ENCODE results near the gene TAF11L11.
"Not testable (repeated sequence)": the region's sequence is repeated elsewhere in the genome, so short reads cannot be mapped to it uniquely, and the experiment has no call there.

Gene TAF11L11

DNA sequence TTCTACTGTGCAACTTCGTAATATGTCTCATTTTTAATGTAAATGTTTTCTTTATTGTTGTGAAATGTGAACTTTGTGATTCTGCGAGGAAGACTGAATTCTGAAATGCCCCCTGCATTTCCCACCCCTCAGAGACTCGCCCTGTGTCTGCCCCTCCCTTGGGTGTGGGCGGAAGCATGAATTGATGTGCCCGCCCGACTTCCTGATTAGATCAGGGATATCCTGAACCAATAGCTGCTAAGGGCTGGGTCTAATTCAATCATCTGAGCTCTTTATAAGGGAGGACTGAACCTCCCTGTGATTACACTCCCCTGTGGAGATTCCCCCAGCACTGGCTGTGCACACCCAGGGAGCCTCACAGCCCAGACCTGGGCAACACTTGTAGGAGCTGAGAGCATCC lies at the start of gene TAF11L11:
TAF11L11 (plus strand) TSS at position 304 of the 400 bp plus-strand sequence.
- DNase-seq = not testable (repeated sequence)

- DNase-seq = not testable (repeated sequence)
Observed at GRCh38 chr5:17585658-17586057, 18.3 kb upstream of the TAF11L11 start, which contains the start of gene TAF11L7. Gene TAF11L7, minus strand, starts transcription at chr5:17585758.

DNA sequence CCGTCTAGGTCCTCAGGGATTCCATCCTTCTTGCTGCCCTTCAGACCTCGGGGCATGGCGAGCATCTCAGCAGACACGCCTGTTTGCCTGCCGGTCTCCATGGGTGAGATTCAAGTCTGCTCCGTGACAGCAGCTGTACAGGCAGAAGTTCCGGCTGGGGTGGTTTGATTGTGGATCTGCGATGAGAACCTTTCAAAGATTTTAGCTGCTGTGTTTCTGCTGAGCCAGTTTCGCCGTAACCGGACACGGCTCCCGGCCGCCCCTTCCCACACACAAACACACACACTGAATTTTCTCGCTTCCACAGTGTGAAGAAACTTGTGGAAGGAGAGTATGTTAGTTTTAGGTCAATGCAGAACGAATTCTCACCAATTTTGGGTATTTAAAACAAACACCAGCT lies 13.1 kb upstream of the TAF11L11 start, which contains the start of gene TAF11L8:
TAF11L8 (minus strand) TSS at position 101 of the 400 bp plus-strand sequence.
- DNase-seq = not testable (repeated sequence)

DNA sequence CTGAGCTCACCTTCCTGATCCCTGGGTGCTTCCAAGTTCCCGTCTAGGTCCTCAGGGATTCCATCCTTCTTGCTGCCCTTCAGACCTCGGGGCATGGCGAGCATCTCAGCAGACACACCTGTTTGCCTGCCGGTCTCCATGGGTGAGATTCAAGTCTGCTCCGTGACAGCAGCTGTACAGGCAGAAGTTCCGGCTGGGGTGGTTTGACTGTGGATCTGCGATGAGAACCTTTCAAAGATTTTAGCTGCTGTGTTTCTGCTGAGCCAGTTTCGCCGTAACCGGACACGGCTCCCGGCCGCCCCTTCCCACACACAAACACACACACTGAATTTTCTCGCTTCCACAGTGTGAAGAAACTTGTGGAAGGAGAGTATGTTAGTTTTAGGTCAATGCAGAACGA lies 9.7 kb upstream of the TAF11L11 start, which contains the start of gene TAF11L9:
TAF11L9 (minus strand) TSS at position 140 of the 400 bp plus-strand sequence.
- not testable (repeated sequence) for DNase-seq

GRCh38 chr5:17597728-17598127 lies 6.3 kb upstream of the TAF11L11 start, which contains the start of gene TAF11L10:
Gene TAF11L10, minus strand, starts transcription at chr5:17597828.
- DNase-seq = not testable (repeated sequence)

DNA sequence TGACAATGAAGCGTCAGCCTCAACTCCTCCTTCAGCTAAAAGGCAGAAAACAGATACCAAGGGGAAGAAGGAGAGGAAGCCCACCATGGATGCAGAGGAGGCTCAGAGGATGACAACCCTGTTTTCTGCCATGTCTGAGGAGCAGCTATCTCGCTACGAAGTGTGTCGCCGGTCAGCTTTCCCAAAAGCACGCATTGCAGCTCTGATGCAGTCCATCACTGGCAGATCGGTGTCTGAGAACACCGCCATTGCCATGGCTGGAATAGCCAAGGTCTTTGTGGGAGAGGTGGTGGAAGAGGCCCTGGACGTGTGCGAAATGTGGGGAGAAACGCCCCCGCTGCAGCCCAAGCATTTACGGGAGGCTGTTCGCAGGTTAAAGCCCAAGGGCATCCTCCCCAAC lies 968 bp downstream of the TAF11L11 start:
- no peak for DNase-seq

GRCh38 chr5:17607461-17607860 lies 3.5 kb downstream of the TAF11L11 start:
- not testable (repeated sequence) for DNase-seq

DNA sequence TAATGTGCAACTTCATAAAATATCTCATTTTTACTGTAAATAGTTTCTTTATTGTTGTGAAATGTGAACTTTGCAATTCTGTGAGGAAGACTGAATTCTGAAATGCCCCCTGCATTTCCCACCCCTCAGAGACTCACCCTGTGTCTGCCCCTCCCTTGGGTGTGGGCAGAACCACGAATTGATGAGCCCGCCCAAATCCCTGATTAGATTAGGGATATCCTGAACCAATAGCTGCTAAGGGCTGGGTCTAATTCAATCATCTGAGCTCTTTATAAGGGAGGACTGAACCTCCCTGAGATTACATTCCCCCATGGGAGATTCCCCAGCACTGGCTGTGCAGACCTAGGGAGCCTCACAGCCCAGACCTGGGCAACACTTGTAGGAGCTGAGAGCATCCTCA lies 6.1 kb downstream of the TAF11L11 start, which contains the start of gene TAF11L12:
TAF11L12 (plus strand) TSS at position 301 of the 400 bp plus-strand sequence.
- not testable (repeated sequence) for DNase-seq

GRCh38 chr5:17614872-17615605 lies 11.1 kb downstream of the TAF11L11 start:
- no peak for DNase-seq

DNA sequence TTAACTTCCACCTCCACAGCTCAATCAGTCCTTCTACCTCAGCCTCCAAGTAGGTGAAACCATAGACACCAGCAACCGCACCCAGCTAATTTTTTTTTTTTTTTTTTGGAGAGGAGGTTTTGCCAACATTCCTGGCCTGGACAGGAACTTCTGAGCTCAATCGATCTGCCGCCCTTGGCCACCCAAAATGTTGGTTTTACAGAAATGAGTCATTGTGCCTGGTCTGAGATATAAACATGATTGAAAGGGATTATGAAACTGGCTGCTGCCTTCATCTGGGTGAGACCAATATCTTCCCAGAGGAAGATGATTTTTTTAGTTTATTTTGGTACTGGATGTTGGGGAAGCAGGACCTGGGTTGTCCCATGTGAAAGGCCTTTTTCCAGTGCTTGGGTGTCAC lies 15.4 kb downstream of the TAF11L11 start:
- no peak for DNase-seq

- DNase-seq = no peak
Observed at GRCh38 chr5:17620627-17621026, 16.6 kb downstream of the TAF11L11 start.

DNA sequence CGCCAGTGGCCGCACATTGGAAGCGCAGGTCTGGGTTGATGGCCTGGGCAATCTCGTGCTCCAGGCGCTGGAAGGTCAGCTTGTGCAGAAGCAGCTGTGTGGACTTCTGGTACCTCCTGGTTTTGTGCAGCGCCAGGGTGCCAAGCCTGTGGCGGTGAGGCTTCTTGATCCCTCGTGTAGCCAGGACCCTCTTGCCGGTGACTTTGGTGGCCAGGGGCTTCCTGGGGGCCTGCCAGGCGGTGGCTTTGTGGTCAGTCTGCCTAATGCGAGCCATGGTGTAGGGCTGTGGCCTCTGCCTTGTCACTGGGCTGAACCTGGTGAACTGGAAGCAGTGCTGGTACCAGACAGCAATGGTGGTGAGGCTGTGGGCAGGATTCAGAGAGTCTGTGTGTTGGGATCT lies 21.7 kb downstream of the TAF11L11 start:
- no peak for DNase-seq

DNA sequence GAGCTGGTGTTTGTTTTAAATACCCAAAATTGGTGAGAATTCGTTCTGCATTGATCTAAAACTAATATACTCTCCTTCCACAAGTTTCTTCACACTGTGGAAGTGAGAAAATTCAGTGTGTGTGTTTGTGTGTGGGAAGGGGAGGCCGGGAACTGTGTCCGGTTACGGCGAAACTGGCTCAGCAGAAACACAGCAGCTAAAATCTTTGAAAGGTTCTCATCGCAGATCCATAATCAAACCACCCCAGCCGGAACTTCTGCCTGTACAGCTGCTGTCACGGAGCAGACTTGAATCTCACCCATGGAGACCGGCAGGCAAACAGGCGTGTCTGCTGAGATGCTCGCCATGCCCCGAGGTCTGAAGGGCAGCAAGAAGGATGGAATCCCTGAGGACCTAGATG lies 27.8 kb downstream of the TAF11L11 start, which contains the start of gene TAF11L13:
TAF11L13 (plus strand) TSS at position 301 of the 400 bp plus-strand sequence.
- DNase-seq = not testable (repeated sequence)

DNA sequence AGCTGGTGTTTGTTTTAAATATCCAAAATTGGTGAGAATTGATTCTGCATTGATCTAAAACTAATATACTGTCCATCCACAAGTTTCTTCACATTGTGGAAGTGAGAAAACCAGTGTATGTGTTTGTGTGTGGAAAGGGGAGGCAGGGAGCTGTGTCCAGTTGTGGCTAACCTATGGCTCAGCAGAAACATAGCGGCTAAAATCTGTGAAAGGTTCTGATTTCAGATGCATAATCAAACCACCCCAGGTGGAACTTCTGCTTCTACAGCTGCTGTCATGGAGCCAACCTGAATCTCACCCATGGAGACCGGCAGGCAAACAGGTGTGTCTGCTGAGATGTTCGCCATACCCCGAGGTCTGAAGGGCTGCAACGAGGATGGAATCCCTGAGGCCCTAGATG lies 30.2 kb downstream of the TAF11L11 start, which contains the start of gene TAF11L14:
TAF11L14 (plus strand) TSS at position 301 of the 400 bp plus-strand sequence.
- DNase-seq = no peak

- not testable (repeated sequence) for DNase-seq
Observed at GRCh38 chr5:17649232-17649631, 45.2 kb downstream of the TAF11L11 start.

DNA sequence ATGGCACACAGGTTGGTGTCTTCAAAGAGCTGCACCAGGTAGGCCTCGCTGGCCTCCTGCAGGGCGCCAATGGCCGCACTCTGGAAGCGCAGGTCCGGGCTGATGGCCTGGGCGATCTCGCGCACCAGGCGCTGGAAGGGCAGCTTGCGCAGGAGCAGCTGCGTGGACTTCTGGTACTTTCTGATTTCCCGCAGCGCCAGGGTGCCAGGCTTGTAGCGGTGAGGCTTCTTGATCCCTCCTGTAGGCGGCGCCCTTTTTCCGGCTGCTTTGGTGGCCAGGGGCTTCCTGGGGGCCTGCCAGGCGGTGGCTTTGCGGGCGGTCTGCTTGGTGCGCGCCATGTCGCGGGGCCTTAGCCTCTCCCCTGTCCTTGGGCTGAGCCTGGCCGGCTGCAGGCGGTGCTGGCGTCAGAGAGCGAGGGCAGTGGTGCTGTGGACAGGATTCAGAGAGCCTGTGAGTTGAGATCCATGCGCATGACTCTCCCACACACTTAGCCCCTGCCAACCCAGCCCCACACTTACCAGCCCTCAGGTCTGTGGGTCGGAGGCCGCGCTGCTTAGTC lies 51.3 kb downstream of the TAF11L11 start:
- not testable (repeated sequence) for DNase-seq
